HEK293T (cell line): ENCODE data around the gene ALLC.

Source experiments
- ARNT ChIP-seq: fragments of 450-650 bp; IDR thresholded peaks from 2 replicates; pipeline ENCODE4 v1.6.1; 2017; ENCODE audit warnings: mild to moderate bottlenecking
- BHLHE40 ChIP-seq: fragments of 450-650 bp; IDR thresholded peaks from 2 replicates; pipeline ENCODE4 v1.6.1; 2016; ENCODE audit warnings: mild to moderate bottlenecking, moderate library complexity, borderline replicate concordance
- CTBP1 ChIP-seq: fragments of 450-650 bp; IDR thresholded peaks from 2 replicates; pipeline ENCODE4 v1.6.1; 2016; ENCODE audit warnings: borderline replicate concordance
- FOXA1 ChIP-seq: fragments of 450-650 bp; IDR thresholded peaks from 2 replicates; pipeline ENCODE4 v1.6.1; 2016; ENCODE audit warnings: mild to moderate bottlenecking
- FOXK2 ChIP-seq: fragments of 450-650 bp; IDR thresholded peaks from 2 replicates; pipeline ENCODE4 v1.6.1; 2016; ENCODE audit warnings: mild to moderate bottlenecking
- FOXM1 ChIP-seq: fragments of 450-650 bp; IDR thresholded peaks from 2 replicates; pipeline ENCODE4 v1.6.1; 2017; ENCODE audit warnings: mild to moderate bottlenecking, borderline replicate concordance
- HDGF ChIP-seq: fragments of 450-650 bp; IDR thresholded peaks from 2 replicates; pipeline ENCODE4 v1.6.1; 2017; ENCODE audit warnings: antibody characterized with exemption, borderline replicate concordance
- LEF1 ChIP-seq: fragments of 450-650 bp; IDR thresholded peaks from 2 replicates; pipeline ENCODE4 v1.6.1; 2017; ENCODE audit warnings: mild to moderate bottlenecking, borderline replicate concordance
- NFRKB ChIP-seq: fragments of 450-650 bp; IDR thresholded peaks from 2 replicates; pipeline ENCODE4 v1.6.1; 2016; ENCODE audit warnings: mild to moderate bottlenecking, moderate library complexity
- SP1 ChIP-seq: fragments of 450-650 bp; IDR thresholded peaks from 2 replicates; pipeline ENCODE4 v1.6.1; 2017
- SUZ12 ChIP-seq: fragments of 450-650 bp; IDR thresholded peaks from 2 replicates; pipeline ENCODE4 v1.6.1; 2016; ENCODE audit warnings: mild to moderate bottlenecking
- TF ChIP-seq, protein P1 (sequence below): fragments of 450-650 bp; IDR thresholded peaks from 2 replicates; pipeline ENCODE4 v1.6.1; 2016

DNA sequence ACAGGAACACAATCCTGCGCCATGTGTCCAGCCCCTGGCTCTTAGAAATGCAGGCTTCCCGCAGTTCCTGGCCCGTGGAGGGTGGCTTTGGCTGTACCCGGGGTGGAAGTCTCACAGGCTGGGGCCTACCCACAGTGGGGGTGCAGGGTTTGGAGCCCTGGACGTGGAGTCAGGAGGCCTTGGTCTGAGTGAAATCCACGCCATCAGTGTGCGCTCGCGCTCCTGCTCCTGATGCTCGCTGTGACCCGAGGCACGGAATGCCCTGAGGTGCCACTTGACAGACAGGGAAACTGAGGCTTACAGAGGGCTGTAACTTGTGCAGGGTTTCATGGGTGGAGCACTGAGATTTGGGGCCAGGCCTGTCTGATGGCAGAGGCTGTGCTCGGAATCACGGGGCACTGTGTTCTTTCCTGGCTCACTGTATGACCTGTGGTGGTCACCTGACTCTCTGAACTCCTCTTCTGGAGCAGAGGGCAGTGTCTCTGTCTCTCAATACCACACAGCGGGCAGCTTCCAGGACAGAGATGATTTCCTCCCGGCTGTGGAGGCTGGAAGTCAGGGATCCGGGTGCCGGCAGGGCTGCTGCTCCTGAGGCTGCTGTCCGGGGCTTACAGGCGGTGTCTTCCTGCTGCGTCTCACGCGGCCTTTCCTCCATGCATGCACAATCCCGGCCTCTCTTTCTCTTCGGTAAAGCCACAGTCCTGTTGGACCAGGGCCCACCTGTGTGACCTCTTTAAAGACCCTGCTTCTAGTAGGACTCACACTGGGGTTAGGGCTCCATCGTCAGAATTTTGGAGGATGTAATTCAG, 25.9 kb upstream of the ALLC start:
- TF ChIP-seq SUZ12 = no peak
- TF ChIP-seq SP1 = no peak
- TF ChIP-seq FOXM1 = no peak
- TF ChIP-seq BHLHE40 = no peak
- no peak for TF ChIP-seq CTBP1
- no peak for TF ChIP-seq FOXA1
- no peak for TF ChIP-seq FOXK2
- no peak for TF ChIP-seq NFRKB
- TF ChIP-seq, protein P1, sequence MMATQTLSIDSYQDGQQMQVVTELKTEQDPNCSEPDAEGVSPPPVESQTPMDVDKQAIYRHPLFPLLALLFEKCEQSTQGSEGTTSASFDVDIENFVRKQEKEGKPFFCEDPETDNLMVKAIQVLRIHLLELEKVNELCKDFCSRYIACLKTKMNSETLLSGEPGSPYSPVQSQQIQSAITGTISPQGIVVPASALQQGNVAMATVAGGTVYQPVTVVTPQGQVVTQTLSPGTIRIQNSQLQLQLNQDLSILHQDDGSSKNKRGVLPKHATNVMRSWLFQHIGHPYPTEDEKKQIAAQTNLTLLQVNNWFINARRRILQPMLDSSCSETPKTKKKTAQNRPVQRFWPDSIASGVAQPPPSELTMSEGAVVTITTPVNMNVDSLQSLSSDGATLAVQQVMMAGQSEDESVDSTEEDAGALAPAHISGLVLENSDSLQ = no peak
- no peak for TF ChIP-seq ARNT
- TF ChIP-seq HDGF = no peak
- no peak for TF ChIP-seq LEF1
